ENCODE data around the gene SRPX.

SRPX gene

DNA sequence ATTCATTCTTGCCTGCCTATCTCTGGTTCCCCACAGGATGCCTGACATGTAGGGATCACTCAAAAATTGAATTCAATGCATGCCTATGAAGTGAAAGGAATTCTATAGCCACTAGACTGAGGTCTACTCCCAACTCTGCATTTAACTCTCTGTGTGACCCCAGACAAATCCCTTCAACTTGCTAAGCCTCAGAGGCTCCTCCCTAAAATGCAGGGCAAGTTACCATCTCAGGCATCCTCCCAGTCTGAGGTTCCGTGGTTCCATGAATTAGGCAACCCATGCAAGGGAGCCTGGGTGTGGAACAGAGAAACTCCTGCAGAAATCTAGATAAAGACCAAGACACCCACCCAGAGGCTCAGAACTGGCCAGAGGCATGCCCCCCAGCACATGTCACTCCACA lies 6.6 kb downstream of the SRPX start:
- FAIRE-seq, result no peak

DNA sequence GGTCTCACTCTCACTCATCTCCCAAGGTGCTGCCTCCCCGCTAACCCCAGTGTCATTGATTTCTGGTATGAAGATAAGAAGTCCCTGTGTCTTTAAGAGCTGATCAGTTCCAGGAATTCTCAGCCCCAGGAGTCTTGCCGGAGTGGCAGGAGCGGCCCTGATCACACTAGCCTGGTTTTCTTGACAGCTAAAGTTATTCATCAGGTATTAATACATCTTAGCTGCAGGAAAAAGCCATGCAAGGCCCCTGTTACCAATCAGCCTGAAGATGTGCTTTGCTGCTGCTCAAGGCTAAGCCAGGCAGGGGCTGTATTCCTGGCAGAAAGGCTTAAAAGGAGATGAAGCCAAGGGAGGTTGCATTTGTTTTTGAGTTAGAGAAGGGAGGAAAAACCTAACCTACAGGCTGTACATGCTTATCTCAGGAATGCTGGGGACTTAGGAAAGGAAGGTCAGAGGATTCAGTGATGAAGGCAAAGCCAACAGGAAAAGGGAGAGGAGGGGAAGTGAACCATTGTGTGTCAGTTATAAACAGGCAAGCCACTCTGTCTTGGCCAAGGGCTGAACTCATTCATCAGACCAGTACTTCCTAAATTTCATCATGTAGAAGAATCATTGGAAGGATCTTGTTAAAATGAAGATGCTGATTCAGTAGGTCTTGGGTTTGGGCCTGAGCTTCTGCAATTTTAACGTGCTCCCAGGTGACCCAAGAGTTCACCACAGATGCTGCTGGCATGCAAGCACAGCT lies 8.6 kb downstream of the SRPX start:
- no peak for FAIRE-seq

More for the DNA sequence above, 6.6 kb downstream of the SRPX start:
- no peak for DNase-seq (ENCODE audit: insufficient read length, low spot score)

DNA sequence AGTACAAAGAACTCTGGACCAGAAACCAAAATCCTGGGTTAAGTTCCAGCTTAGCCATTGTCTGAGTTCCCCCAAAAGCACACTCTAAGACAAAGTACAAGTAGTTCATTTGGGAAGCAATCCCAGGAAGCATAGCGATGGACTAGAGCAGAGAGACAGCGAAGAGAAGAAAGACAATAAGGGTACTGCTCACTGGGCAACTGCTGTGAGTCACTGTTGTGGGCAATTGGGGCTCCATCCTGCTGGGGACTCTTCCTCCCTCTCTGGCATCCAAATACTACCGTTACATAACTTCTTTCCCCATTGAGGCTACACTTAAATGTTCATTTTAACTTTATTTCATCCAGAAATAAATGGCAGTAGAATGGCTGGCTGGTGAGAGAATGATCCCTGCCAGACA lies 14.1 kb downstream of the SRPX start:
- DNase-seq (ENCODE audit: insufficient read length, low spot score) (no peak), FAIRE-seq (no peak)

More for the DNA sequence above, 8.6 kb downstream of the SRPX start:
- DNase-seq (ENCODE audit: insufficient read length, low spot score), result no peak

DNA sequence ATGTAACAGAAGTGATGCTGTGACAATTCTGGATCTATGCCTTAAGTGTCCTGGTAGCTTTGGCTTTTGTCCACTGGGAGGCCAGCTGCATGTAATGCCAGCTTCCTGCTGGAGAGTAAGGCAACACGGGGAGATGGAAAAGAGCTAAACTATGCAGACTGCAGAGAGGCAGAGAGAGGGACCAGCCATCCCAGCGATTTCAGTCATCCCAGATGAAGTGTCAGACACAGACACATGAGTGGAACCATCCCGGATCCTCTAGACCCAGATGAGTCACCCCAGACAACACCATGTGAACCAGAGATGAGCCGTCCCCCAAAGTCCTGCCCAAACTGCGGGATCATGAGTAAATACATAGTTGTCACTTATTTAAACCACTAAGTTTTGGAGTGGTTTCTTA lies 14.6 kb downstream of the SRPX start:
- FAIRE-seq, result no peak
- no peak for DNase-seq (ENCODE audit: insufficient read length, low spot score)

DNA sequence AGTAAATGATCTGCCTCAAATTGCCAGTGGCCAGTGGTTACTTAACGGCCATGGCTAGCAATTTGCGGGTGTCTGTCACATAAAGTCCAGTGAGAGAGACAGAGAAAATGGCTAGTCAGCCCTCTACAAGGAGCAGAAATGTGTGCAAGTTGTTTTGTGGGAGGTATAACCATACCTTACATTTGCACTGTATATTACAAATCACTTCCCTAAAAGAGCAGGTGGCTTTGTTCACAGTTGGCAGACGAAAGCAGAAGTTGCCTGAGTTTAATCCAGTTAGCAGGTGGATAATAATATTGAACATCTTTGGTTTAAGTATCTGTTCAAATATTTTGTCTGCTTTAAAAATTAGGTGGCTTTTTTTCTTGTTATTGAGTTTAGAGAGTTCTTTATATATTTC lies 15.6 kb downstream of the SRPX start:
- DNase-seq (ENCODE audit: insufficient read length, low spot score), result no peak
- FAIRE-seq, result no peak

DNA sequence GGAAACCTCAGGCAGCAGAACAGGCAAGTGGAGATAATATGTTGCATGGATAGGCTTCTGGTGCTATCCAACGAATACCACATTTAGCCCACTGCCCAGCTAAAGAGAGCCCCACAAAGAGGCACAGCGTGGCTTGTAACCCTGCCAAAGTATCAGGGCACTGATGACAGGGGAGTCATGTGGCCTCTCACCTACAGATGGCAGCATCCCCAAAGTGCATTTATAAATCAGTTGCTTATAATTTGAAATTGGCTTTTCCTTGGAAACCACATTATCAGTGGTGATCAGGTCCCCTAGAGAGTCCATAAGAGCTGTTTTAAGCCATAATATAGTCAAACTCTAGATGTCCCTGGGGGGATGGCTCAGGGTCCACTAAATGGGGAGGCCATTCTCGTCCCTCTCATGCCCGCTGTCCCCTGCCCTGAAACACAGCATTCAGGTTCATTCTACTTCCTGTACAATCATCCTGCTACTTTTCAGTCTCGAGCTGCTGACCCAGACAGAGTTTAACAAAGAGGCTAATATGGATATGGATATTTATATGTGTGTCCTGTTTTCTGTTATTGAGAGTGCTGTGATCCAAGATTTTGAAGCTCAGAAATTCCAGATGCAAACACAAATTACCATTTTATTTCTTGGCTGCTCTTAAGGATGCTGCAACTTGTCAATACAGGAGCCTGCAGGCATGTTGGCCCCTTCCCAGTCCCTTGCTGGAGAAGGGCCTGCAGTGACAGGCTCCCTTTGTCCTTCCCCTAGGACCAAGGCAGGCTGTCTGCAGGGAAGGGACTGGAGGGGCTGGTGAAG lies 28.5 kb downstream of the SRPX start:
- DNase-seq (ENCODE audit: insufficient read length, low spot score) (no peak), FAIRE-seq (no peak)

DNA sequence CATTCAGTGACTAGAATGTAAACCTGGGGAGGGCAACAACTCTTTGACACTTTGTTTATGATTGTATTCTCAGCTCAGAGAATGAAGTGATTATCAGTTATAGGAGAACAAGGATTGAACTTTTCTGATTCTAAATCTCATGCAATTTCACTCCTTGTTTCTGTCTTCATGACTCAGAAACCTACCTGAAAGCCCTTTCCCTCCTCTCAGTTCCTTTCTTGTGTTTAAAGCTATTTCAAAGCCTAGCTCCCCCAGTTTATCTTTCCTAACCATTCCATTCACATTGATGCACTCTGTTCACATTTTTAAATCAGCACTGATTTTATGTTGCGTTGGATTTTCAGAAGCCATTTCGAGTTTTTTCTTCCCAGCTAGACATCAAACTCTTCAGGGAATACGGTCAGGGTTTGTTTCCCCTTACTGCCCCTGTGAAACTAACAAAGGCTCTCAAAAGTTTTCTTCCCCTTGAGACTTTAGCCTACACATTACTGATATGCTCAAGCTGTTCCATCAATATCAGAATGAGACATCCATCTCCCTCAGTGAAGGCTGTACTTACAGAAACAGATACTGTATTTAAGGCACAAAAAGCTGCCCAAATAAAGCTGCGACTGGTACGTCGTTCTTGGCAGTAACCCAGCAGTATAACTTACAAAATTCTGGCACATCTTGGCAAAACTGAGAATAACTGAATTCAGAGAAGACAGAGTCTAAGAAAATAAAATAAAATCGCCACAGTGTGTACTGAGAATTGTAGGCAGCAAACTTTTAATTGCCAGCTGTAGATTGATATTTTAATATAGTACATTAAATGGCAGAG lies 31.0 kb downstream of the SRPX start:
- FAIRE-seq (no peak), DNase-seq (ENCODE audit: insufficient read length, low spot score) (no peak)

DNA sequence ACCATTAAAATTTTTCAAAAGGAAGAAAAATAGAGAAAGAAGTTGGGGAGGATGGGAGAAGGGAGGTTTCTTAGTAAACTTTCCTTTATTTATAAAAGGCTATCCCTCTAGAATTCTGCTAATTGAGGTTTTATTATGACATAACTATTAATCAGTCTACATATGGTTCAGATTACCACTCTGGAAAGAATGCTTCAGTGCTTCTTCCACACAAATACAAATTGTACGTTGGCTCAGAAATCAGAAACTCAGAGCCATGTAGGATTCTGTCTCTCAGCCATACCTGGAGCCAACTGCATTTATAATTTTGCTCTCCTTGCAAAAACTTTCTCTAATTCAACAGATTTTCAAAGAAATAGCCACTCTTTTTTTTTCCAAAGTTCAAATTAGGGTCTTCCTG lies 37.1 kb downstream of the SRPX start:
- no peak for DNase-seq (ENCODE audit: insufficient read length, low spot score)
- FAIRE-seq, result no peak

DNA sequence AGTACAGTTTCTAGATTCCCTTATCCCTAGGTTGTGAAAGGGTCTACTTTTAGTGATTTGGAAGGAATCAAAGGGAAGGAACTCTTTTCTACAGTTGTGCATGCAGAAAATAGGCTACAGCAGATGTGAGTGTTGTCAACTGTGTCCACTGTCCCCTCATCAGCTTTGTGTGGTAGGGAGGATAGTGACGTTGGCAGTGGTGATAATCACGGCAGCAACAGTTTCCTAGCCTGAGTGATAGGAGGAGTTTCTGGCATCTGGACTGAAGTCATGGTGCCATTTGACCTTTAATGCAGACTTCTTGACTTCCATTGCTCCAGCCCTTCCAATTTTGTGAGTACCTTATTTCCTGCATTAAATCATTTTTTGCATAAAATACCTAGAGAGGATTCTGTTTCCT lies 39.3 kb downstream of the SRPX start:
- no peak for DNase-seq (ENCODE audit: insufficient read length, low spot score)
- no peak for FAIRE-seq

DNA sequence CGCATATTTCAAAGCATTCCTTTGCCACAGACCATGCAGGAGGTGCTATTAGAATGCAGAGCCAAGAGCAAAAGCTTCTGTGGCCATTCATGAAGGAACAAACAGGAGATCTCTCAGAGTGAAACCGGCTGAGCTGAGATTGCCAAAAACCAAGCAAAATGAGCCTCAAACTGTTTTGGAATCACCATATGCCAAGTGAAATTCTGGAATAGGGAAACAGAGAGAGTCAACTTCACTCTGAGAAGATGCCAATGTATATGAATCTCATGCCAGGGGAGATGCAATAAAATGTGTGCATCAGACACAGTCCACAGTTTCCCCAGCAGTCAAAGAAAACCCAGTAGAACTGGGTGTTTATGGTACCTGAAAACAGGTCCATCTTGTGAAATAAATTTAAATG lies 42.3 kb downstream of the SRPX start:
- DNase-seq (ENCODE audit: insufficient read length, low spot score) (no peak), FAIRE-seq (no peak)

DNA sequence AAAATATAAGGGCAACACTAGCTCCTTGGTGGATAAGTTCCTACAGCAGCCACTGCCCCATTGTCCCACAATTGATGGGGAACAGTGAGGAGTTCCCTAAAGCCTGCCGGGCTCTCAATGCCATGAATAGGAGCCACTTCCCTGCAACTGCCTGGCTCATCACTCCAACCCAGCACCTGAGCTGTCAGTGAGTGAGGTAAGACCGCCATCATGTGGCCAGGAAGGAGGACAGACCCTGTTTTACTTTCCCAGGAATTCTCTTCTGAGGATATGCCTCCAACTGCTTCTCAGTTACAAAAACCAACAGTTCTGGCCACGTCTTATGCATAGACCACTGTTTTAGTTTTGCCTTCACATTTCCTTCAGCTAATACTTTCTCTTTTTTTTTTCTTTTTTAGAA lies 45.5 kb downstream of the SRPX start:
- FAIRE-seq, result no peak

DNA sequence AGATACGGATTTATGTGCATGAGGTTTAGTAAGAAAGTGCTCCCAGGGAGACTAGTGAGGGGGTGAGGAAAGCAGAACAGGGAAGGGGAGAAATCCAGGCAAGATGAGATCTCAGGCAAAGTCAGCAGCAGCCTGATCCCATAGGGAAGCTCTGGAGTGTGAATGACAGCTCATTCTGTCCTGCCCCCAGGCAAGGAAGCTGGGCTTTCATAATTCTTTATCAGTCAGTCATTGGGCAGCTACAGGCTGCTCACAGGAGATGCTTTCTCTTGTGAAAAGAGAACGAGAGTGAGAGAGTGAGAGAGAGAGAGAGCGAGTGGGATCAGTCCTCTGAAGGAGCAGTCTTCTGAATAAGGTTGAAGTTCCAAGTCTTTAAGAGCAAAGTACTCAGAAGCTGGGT lies 48.1 kb downstream of the SRPX start:
- DNase-seq (ENCODE audit: insufficient read length, low spot score) (no peak), FAIRE-seq (no peak)

More for the DNA sequence above, 45.5 kb downstream of the SRPX start:
- peak; percentile 19 for DNase-seq (ENCODE audit: insufficient read length, low spot score)

DNA sequence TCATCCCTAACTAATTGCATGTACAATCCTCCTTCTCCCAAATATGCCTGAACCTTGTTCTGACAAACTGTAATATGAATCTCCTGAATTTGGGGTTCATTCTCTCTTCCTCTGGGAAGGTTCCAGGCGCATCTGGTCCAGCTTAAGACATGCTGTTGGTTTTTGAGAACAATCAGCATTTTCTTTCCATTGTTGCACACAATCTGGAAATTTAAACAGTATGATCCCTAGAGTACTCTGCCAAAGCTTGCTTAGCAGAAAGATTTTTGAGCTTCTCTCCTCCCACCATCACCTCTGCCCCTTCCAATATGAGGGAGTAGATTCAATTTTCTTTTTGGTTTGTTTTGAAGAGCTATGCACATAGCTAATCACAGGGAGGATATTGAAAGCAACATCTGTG lies 50.1 kb downstream of the SRPX start:
- DNase-seq (ENCODE audit: insufficient read length, low spot score) (no peak), FAIRE-seq (no peak)

DNA sequence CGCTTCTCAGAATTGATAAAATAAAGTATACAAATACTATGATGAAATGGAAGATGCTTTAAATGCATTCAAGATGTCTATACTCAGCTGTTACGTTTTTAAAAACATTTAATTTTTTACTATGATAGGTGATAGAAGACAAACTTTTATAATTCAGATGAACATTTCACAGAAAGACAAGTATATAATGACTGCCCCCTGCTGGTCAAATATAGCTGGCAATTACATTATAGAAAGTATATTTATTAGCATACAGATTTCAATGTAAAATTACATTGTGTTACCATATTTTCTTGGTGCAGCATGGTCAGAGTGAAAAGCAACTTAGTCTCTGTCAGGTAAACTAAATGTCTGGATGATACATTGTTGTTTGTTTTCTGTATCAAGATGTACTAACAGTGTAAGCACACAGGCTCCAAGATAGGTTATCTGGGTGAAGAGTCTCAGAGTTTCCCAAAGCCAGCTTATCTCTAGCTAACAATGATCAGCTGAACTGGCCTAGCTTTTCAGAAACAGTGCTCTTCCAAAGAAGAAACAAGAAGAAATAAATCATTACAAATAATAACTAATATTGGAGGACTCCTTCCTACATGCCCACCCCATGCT lies 54.1 kb downstream of the SRPX start:
- FAIRE-seq (no peak), DNase-seq (ENCODE audit: insufficient read length, low spot score) (peak; percentile 2)

DNA sequence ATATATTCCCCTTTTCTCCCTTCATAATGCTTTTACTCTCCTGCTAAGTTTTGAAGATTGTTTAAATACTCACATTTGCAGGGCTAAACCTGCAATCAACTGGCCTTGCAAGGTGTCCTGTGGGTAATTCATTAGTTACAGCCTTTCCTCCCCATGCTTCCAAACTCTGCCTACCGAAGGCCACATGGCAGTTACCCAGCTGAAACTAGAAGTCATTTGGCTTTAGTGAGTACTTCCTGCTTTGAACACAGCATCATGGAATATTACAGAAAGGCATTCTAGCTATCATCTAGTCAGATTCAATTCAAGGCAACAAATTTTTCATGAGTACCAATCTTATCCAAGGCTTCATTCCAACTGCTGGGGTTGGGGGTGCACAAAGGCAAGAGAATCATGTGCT lies 55.6 kb downstream of the SRPX start:
- no peak for DNase-seq (ENCODE audit: insufficient read length, low spot score)
- FAIRE-seq, result no peak

DNA sequence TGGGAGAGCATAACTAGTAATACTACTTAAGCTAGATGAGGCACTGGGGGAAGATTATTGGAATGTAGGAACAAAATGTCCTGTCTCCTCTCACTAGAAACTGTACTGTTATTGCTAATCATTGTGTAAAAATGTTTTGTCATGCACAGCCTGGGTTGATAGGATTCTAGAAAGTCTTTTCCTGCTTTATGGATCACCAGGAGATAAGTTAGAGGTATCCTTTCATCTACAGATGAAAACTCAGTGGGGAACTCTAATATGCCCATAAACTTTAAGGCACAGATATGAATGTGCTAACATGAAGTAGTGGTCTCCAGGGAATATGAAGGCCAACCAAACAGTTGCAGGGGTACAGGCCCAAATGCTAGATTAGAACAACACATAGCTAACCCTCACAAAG lies 57.5 kb downstream of the SRPX start:
- FAIRE-seq, result no peak
- no peak for DNase-seq (ENCODE audit: insufficient read length, low spot score)

DNA sequence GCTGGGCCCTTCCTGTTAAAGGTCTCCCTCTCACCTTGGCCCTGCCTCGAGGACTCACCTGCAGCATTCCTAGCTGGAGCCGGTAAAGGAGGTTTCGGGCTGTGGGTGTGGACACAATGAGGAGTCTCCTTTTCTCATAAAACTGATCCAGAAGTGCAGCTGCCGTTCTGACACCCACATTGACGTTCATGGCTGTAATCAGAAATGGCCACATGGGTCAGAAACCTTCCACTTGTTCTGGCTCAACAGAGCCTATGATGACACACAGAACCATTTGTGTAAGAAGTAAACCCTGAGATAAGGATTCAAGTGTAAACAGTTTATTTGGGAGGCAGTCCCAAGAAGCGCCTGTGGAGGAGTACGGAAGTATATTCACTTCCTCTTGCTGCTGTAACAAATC lies 63.8 kb downstream of the SRPX start:
- DNase-seq (ENCODE audit: insufficient read length, low spot score) (no peak), FAIRE-seq (no peak)

DNA sequence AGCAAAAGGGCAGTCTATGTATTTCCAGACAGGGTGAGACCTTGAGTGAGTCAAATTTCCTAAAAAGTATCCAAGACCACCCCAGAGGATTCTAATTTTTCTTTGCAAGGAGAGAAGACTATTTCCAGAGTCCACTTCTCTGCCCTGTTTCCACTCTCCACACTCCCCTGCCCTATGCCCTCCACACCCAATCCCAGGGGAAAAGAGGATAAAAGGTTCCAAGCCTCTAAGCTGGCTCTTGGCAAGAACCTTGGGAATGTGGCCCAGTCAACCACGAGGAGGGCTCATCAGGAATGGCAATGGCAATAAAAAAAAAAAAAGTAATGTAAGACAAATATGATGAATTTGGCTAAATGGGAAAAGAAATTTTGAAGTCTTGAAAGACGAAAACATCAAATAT lies 65.9 kb downstream of the SRPX start:
- no peak for FAIRE-seq
- no peak for DNase-seq (ENCODE audit: insufficient read length, low spot score)

DNA sequence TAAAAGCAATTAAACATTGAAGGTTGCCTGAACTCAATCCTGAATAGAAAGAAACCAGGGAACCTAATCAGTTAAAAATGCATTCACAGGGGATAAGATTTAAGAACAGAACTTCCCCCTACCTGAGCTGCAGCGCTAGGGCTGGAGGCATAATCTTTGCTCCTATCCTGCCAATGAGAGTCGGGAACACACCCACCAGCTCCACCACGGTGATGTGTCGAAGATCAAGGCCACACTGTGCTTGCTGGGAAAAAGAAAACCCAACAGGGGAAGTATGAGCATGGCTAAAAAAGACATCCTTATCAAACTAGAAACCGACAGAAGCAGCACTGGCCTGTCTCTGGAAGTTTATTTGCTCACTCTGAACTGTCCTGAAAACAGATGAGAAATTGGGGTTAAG lies 66.3 kb downstream of the SRPX start:
- no peak for DNase-seq (ENCODE audit: insufficient read length, low spot score)
- no peak for FAIRE-seq

DNA sequence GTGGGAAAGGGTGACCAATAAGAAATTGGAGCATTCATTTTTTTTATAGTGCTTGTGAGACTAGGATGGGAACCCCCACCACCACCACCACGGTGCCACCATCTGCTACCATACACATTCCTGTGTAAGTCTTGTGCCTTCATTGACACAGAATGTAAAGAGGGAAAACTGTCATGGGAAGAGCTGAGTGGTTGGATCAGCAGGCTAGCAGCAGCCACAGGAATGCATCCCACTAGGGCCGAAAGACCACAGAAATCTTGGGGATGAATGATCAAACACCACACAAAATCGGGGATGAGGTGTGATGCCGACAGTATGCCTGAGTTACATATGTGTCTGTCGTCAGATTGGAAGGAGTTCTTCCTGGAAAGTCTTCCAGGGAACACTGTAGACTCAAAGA lies 69.2 kb downstream of the SRPX start:
- no peak for FAIRE-seq
- DNase-seq (ENCODE audit: insufficient read length, low spot score), result no peak

DNA sequence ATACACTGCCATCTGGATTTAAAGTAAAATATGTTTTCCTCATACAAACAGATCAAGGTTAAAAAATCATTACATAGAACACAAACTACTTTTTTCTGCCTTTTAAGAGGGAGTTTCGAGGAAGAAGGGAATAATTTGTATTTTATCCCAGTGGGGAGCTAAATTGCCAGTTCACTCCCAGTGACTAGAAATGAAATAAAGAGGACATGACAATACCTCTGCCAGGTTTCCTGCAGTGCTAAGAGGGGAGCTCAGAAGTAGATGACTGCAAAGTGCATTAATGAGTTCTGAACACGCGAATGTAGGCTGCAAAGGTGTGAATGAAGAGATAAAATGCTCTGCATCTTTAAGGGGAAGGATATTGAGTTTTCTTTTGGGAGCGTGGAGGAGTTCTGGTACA lies 69.7 kb downstream of the SRPX start:
- no peak for DNase-seq (ENCODE audit: insufficient read length, low spot score)
- FAIRE-seq, result no peak
